MM.1S (cell line): Measurements from ENCODE around the gene CHN1.

ENCODE experiments used
- DNase-seq: peaks from one replicate; pipeline ENCODE4 v3.0.0-alpha.2; 2015
- H2AFZ ChIP-seq: fragments of 300-600 bp; sonication (generic); 2 replicates; pipeline ENCODE4 v1.6.0; 2016; ENCODE audit warnings: antibody characterized with exemption, low read length
- H3F3A ChIP-seq: fragments of 300-600 bp; sonication (generic); 2 replicates; pipeline ENCODE4 v1.6.1; 2016; ENCODE audit warnings: mild to moderate bottlenecking, antibody characterized with exemption, low read length, moderate library complexity, mixed read lengths; ENCODE audit not compliant: insufficient read depth
- H3K27ac ChIP-seq: fragments of 300-600 bp; sonication (generic); 2 replicates; pipeline ENCODE4 v1.5.1; 2016; ENCODE audit warnings: mild to moderate bottlenecking, low read length
- H3K27me3 ChIP-seq: fragments of 300-600 bp; sonication (generic); replicated peaks from 2 replicates; pipeline ENCODE4 v1.6.0; 2016; ENCODE audit warnings: low read length; ENCODE audit not compliant: insufficient read depth
- H3K36me3 ChIP-seq: fragments of 300-600 bp; sonication (generic); replicated peaks from 2 replicates; pipeline ENCODE4 v1.6.1; 2016; ENCODE audit warnings: mild to moderate bottlenecking, low read length, mixed read lengths; ENCODE audit not compliant: insufficient read depth
- H3K4me1 ChIP-seq: fragments of 300-600 bp; sonication (generic); 2 replicates; pipeline ENCODE4 v1.6.1; 2016; ENCODE audit warnings: low read length, mixed read lengths
- H3K4me2 ChIP-seq: fragments of 300-600 bp; sonication (generic); 2 replicates; pipeline ENCODE4 v1.6.0; 2016; ENCODE audit warnings: low read depth, low read length
- H3K4me3 ChIP-seq: fragments of 300-600 bp; sonication (generic); 2 replicates; pipeline ENCODE4 v1.5.1; 2016; ENCODE audit warnings: low read length, mixed read lengths
- H3K79me2 ChIP-seq: fragments of 300-600 bp; sonication (generic); 2 replicates; pipeline ENCODE4 v1.6.1; 2016; ENCODE audit warnings: mixed run types, low read length, mixed read lengths
- H3K9ac ChIP-seq: fragments of 300-600 bp; sonication (generic); 2 replicates; pipeline ENCODE4 v1.6.1; 2016; ENCODE audit warnings: low read length, mixed read lengths
- H3K9me2 ChIP-seq: fragments of 300-600 bp; sonication (generic); replicated peaks from 2 replicates; pipeline ENCODE4 v1.6.1; 2016; ENCODE audit warnings: mild to moderate bottlenecking, low read length, mixed read lengths; ENCODE audit not compliant: insufficient read depth
- H3K9me3 ChIP-seq: fragments of 300-600 bp; sonication (generic); replicated peaks from 2 replicates; pipeline ENCODE4 v1.6.1; 2016; ENCODE audit warnings: mild to moderate bottlenecking, low read length, mixed read lengths; ENCODE audit not compliant: insufficient read depth
- H4K20me1 ChIP-seq: fragments of 300-600 bp; sonication (generic); 2 replicates; pipeline ENCODE4 v1.6.1; 2016; ENCODE audit warnings: mild to moderate bottlenecking, low read length, moderate library complexity, mixed read lengths; ENCODE audit not compliant: insufficient read depth
- CTCF ChIP-seq: fragments of 300-600 bp; sonication (generic); IDR thresholded peaks from 2 replicates; pipeline ENCODE4 v1.5.1; 2016; ENCODE audit warnings: antibody characterized with exemption, low read length, mixed read lengths
- EZH2 ChIP-seq: fragments of 300-600 bp; sonication (generic); optimal IDR thresholded peaks from 2 replicates; pipeline ENCODE3; 2017; ENCODE audit warnings: low read depth, mild to moderate bottlenecking, antibody characterized with exemption, low read length, mixed read lengths
- EZH2phosphoT487 ChIP-seq: fragments of 300-600 bp; sonication (generic); IDR thresholded peaks from 2 replicates; pipeline ENCODE4 v1.6.1; 2018; ENCODE audit warnings: antibody characterized with exemption, low read length

The CHN1 gene

GRCh38 chr2:175001566-175001965 is 3.6 kb downstream of the CHN1 start:
- peaks cover 4% of the 10 kb centered on the region; the same call in 1 of the 2 replicates for H3K4me1 ChIP-seq
- H3K9me2 ChIP-seq, result no peaks in the 10 kb centered on the region
- no peaks in the 10 kb centered on the region for H3F3A ChIP-seq
- no peaks in the 10 kb centered on the region for H3K36me3 ChIP-seq
- no peaks in the 10 kb centered on the region for H3K79me2 ChIP-seq
- no peak overlapping the region for H3K4me2 ChIP-seq
- DNase-seq, result no peak
- no peak overlapping the region for H3K9ac ChIP-seq
- no peaks in the 10 kb centered on the region for H4K20me1 ChIP-seq
- no peak overlapping the region for H3K4me3 ChIP-seq
- no peak overlapping the region for H2AFZ ChIP-seq
- no peak for TF ChIP-seq CTCF
- no peak overlapping the region for H3K27ac ChIP-seq
- peaks cover 14% of the 10 kb centered on the region for H3K27me3 ChIP-seq
- H3K9me3 ChIP-seq, result no peaks in the 10 kb centered on the region

GRCh38 chr2:174997110-174997509 is 8.1 kb downstream of the CHN1 start:
- Histone ChIP-seq H3F3A (no peaks in the 10 kb centered on the region), H3K79me2 (no peaks in the 10 kb centered on the region)
- no peak for TF ChIP-seq EZH2phosphoT487
- TF ChIP-seq CTCF, result no peak

GRCh38 chr2:174996622-174997021 is 8.6 kb downstream of the CHN1 start:
- H3K27me3 ChIP-seq, result no peaks in the 10 kb centered on the region
- H3K9me3 ChIP-seq, result no peaks in the 10 kb centered on the region
- no peaks in the 10 kb centered on the region for H3K9me2 ChIP-seq
- H3F3A ChIP-seq, result no peaks in the 10 kb centered on the region
- H3K36me3 ChIP-seq, result no peaks in the 10 kb centered on the region
- no peak overlapping the region for H3K4me3 ChIP-seq
- no peaks in the 10 kb centered on the region for H3K79me2 ChIP-seq
- H3K9ac ChIP-seq, result no peak overlapping the region
- TF ChIP-seq CTCF, result no peak
- TF ChIP-seq EZH2phosphoT487, result no peak
- TF ChIP-seq EZH2, result no peak
- no peak overlapping the region for H3K4me2 ChIP-seq
- H2AFZ ChIP-seq, result no peak overlapping the region
- H4K20me1 ChIP-seq, result no peaks in the 10 kb centered on the region
- no peak for DNase-seq
- H3K4me1 ChIP-seq, result no peaks in the 10 kb centered on the region
- no peak overlapping the region for H3K27ac ChIP-seq

More at GRCh38 chr2:174997110-174997509, 8.1 kb downstream of the CHN1 start:
- Histone ChIP-seq H3K4me1 (no peaks in the 10 kb centered on the region), H3K36me3 (no peaks in the 10 kb centered on the region), H3K9me2 (no peaks in the 10 kb centered on the region), H2AFZ (no peak overlapping the region), H3K27ac (no peak overlapping the region), H4K20me1 (no peaks in the 10 kb centered on the region), H3K9ac (no peak overlapping the region), H3K4me2 (no peak overlapping the region), H3K9me3 (no peaks in the 10 kb centered on the region), H3K27me3 (no peaks in the 10 kb centered on the region), H3K4me3 (no peak overlapping the region)
- DNase-seq, result no peak

- Histone ChIP-seq H3K36me3 (no peaks in the 10 kb centered on the region), H3K9me3 (no peaks in the 10 kb centered on the region), H3K9ac (no peak overlapping the region), H3K27ac (no peak overlapping the region), H4K20me1 (no peaks in the 10 kb centered on the region), H3F3A (no peaks in the 10 kb centered on the region), H3K4me2 (no peak overlapping the region), H3K79me2 (no peaks in the 10 kb centered on the region), H3K9me2 (no peaks in the 10 kb centered on the region), H3K27me3 (no peaks in the 10 kb centered on the region), H2AFZ (no peak overlapping the region), H3K4me1 (no peaks in the 10 kb centered on the region), H3K4me3 (no peak overlapping the region)
- TF ChIP-seq EZH2phosphoT487 (no peak), EZH2 (no peak), CTCF (no peak)
- DNase-seq, result no peak
Observed at GRCh38 chr2:174994381-174994780, 10.8 kb downstream of the CHN1 start.
